ENCODE data around the gene TMEM175.

- no peak for TF ChIP-seq GATA2 (IDR thresholded peaks at IDR 0.05; ENCODE audit: low read depth, low read length)
- TF ChIP-seq GATA3 (IDR thresholded peaks at IDR 0.05; ENCODE audit: low read depth, low read length): no peak
Measured at GRCh38 chr4:914531-914930, 17.7 kb upstream of the TMEM175 start.

Measured in SH-SY5Y (cell line).